GM21529 (cell line): Measurements from ENCODE around the gene ZNF778.
"Not testable (repeated sequence)": the region's sequence is repeated elsewhere in the genome, so short reads cannot be mapped to it uniquely, and the experiment has no call there.

Experiments used
- ATAC-seq: cut with Tn5 transposase; IDR thresholded peaks from one replicate; pipeline ENCODE4 v1.9.1; 2021; ENCODE audit not compliant: unreplicated experiment

Gene ZNF778

DNA sequence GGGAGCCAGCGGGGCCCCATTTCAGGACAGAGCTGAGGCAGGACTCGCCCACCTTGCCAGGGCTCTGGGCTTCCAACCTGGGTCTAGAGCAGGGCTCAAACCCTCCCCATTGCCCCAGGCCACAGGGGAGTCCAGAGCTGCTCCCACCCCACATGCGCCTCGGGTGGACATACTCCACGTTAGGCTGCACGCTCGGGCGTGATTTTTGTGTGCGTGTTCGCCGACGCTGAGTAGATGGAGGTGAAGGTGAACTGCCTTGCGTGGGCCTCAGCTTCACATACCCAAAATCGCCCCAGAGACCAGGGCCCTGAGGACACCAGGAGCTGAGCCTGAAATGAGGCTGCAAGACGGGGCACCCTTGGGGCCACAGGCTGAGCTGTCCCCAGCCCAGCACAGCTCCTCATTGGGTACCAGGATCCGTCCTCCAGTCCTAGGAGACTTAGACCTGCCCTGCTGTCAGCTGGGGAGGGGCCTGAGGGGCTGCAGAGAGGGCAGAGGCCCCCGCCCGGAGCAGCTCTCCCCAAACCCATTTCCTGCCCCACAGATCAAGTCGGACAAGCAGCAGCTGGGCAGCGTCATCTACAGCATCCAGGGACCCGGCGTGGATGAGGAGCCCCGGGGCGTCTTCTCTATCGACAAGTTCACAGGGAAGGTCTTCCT is 37.7 kb upstream of the ZNF778 start:
- no peak for ATAC-seq

DNA sequence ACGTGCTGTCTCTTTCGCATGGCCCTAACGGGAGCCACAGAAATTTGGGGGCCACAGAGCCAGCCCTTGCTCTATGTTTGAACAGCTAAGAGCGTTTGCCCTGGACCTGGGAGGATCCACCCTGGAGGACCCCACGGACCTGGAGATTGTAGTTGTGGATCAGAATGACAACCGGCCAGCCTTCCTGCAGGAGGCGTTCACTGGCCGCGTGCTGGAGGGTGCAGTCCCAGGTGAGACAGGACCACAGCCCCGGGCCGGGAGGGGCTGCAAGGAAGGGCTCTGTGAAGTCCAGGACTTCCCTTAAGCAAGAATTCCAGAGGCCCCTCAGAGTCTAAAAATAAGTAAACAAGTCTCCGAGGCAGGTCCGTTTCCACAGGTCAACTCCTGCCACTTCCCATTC is 34.0 kb upstream of the ZNF778 start:
- no peak for ATAC-seq

DNA sequence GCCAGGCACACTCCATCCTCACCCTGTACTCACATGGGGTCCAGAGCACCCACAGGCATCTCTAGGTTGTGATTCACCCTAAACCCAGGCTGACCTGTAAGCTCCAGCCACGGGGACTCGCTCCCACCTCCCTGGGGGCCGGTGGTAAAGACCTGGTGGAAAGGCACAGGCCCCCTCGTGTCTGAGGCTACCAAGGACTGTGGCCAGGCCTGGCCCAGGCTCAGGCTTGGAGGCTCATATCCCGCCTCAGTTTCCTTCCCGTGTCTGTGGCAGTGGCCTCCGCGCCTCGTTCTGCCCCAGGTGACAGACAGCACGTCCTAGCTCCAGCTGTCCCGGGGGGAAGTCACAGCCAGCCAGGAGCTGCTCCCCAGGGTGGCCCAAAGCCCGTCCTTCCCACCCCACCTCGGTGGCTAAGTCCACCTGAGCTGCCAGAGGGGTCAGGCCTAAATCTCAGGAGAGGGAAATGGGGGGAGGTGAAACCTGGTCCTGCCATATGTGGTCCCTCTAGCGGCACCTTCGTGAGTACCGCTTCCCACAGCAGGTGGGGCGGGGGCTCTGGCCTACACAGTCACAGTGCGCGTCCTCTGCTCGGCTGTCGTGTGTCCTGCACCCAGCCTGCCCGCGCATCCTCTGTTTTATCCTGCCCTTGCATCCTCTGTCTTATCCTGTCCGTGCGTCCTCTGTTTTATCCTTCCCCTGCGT is 33.4 kb upstream of the ZNF778 start:
- no peak for ATAC-seq

DNA sequence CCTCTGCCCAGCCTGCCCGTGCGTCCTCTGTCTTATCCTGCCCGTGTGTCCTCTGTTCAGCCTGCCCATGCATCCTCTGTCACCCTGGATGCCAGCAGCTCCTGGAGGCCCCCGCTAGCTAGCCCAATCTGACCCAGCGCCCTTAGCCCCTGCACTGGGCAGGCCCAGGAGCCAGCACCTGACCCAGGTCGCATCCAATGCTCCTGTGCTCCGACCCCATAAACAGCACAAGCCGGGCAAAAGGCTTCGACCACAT is 32.9 kb upstream of the ZNF778 start:
- no peak for ATAC-seq

DNA sequence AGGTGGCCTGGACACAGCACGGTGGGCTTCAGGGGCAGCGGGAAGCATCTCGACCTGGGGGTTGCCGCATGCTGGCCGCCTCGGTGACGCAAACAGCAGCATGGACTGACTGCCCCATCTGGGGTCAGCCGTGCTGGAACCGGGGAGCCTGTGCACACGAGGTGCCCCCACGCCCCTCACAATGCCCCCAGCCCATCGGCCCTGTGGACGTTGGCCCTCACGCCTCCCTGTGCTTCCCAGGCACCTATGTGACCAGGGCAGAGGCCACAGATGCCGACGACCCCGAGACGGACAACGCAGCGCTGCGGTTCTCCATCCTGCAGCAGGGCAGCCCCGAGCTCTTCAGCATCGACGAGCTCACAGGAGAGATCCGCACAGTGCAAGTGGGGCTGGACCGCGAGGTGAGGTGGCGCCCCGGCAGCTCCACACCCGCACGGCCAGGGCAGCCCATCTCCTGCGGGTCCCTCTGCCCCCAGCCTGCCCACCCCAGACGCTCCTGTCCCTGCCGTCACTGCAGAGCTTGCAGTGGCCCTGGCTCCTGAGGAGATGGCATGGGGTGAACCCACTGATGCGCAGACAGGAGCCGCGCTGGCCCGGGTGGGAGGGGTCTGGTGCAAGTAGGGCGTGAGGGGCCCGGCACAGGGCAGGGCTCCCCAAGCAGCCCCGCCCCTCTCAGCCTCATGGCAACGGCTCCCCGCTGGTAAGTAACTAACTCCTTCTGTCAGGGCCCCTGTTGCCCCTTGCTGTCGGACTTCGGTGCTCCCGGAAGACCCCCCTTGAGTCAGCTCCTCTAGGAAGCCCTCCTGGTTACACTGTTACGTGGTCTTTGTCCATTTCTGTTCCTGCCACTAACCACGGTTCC is 32.3 kb upstream of the ZNF778 start:
- ATAC-seq: no peak

DNA sequence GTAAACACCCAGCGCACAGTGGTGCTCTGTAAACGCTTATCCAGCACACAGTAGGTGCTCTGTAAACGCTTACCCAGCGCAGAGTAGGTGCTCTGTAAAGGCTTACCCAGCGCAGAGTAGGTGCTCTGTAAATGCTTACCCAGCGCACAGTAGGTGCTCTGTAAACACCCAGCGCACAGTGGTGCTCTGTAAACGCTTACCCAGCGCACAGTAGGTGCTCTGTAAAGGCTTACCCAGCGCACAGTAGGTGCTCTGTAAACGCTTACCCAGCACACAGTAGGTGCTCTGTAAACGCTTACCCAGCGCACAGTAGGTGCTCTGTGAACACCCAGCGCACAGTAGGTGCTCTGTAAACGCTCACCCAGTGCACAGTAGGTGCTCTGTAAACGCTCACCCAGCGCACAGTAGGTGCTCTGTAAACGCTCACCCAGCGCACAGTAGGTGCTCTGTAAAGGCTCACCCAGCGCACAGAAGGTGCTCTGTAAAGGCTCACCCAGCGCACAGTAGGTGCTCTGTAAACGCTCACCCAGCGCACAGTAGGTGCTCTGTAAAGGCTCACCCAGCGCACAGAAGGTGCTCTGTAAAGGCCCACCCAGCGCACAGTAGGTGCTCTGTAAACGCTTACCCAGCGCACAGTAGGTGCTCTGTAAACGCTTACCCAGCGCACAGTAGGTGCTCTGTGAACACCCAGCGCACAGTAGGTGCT is 31.5 kb upstream of the ZNF778 start:
- ATAC-seq: not testable (repeated sequence)

DNA sequence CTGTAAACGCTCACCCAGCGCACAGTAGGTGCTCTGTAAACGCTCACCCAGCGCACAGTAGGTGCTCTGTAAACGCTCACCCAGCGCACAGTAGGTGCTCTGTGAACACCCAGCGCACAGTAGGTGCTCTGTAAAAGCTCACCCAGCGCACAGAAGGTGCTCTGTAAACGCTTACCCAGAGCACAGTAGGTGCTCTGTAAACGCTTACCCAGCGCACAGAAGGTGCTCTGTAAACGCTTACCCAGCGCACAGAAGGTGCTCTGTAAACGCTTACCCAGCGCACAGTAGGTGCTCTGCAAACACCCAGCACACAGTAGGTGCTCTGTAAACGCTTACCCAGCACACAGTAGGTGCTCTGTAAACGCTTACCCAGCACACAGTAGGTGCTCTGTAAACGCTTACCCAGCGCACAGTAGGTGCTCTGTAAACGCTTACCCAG is 30.9 kb upstream of the ZNF778 start:
- ATAC-seq: not testable (repeated sequence)

DNA sequence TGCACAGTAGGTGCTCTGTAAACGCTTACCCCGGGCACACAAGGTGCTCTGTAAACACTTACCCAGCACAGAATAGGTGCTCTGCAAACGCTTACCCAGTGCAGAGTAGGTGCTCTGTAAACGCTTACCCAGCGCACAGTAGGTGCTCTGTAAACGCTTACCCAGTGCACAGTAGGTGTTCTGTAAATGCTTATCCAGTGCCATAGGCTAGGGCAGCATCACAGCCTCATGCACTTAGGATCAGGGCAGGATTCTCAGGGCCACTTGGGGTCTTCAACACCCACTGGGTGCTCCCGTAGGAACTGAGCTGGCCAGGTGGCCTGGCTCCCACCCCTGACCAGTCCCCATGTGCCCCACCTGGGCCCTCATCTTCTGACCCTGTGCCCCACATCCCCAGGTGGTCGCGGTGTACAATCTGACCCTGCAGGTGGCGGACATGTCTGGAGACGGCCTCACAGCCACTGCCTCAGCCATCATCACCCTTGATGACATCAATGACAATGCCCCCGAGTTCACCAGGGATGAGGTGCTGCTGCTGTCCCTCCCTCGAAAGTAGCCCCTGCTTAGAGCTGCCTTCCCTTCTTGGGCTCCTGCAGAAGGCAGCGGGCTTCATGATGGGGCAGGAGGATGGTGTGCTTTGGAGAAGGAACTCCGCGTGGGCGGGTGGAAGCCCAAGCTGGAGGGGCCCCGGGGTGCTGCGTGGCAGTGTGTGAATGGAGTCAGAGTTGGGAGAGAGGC is 30.3 kb upstream of the ZNF778 start:
- no peak for ATAC-seq

DNA sequence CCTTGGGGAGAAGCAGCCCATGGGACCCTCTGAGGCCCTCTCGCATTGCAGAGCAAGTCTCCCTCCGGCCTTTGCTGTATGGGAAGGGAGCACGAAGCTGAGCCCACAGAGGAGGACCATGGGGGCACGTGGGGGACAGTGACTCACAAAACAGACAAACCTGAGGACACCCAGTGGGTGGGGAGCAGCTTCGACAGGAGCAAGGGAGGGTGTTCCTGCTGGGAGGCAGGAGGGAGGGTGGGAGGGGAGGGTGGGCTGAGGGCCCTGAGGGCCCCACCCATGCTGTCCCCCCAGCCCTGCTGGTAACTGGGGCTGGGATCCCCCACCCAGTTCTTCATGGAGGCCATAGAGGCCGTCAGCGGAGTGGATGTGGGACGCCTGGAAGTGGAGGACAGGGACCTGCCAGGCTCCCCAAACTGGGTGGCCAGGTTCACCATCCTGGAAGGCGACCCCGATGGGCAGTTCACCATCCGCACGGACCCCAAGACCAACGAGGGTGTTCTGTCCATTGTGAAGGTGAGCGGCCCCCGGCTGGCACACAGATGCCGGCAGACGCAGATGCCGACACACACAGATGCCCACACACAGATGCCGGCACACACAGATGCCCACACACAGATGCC is 29.6 kb upstream of the ZNF778 start:
- ATAC-seq: no peak

DNA sequence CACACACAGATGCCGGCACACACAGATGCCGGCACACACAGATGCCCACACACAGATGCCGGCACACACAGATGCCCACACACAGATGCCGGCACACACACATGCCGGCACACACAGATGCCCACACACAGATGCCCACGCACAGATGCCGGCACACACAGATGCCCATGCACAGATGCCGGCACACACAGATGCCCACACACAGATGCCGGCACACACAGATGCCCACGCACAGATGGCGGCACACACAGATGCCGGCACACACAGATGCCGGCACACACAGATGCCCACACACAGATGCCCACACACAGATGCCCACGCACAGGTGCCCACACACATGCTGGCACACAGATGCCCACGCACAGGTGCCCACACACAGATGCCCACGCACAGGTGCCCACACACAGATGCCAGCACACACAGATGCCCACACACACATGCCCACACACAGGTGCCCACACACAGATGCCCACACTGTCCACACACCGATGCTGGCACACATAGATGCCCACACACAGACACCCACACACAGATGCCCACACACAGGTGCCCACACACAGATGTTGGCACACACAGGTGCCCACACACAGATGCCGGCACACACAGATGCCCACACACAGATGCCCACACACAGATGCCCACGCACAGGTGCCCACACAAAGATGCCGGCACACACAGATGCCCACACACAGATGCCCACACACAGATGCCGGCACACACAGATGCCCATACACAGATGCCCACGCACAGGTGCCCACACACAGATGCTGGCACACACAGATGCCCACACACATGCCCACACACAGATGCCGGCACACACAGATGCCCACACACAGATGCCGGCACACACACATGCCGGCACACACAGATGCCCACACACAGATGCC is 28.8 kb upstream of the ZNF778 start:
- ATAC-seq: not testable (repeated sequence)

DNA sequence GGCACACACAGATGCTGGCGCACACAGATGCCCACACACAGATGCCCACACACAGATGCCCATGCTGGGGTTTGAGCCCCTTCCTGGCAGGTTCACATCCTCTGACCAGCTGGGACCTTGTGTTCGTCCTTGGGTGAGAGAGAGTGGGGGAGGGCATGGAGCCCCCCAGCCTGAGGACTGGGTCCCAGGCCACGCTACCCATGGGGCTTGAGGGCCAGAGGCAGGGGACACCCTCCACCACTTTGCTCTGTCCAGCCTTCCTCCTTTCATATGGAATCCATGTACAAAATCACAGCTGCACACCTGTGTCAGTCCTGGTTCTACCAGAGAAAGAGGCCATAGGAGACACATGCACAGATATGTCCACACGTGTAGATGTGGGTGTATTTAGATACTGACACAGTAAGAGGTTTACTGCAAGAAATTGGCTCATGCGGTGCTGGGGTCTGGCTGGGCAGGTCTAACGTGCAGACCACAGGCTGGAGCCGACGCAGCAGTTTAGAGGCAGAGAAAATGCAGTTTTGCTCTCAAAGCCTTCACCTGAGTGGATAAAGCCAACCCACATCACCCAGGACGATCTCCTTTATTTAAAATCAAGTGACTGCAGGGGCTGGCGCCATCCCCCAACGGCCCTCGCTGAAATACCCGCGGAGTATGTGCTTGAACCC is 28.0 kb upstream of the ZNF778 start:
- ATAC-seq: no peak

DNA sequence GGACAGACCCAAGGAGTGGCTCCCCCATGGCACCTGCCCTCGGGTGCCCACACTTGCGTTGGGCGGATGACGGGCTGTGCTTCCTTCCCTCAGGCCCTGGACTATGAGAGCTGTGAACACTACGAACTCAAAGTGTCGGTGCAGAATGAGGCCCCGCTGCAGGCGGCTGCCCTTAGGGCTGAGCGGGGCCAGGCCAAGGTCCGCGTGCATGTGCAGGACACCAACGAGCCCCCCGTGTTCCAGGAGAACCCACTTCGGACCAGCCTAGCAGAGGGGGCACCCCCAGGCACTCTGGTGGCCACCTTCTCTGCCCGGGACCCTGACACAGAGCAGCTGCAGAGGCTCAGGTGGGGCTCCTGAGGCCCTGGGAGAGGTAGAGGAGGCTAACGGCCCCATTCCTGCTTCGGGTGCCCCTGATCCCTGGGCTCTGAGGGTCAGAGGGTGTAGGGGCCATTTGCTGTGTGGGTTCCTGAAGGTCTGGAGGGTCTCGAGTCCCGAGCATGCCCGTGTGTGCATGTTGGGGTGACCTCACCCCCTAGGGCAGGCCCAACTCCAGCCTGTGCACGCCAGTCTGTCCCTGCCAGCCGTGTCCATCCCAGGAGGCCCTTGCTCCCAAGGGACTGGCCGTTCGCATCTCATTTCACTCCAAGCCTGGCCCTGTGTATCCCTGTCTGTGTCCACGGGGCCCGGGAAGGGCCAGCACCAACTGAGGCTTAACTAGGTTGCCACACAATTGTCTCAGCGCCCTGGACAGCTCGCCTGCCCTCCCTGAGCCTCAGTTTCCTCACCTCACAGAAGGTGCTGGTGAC is 27.1 kb upstream of the ZNF778 start:
- ATAC-seq: no peak

DNA sequence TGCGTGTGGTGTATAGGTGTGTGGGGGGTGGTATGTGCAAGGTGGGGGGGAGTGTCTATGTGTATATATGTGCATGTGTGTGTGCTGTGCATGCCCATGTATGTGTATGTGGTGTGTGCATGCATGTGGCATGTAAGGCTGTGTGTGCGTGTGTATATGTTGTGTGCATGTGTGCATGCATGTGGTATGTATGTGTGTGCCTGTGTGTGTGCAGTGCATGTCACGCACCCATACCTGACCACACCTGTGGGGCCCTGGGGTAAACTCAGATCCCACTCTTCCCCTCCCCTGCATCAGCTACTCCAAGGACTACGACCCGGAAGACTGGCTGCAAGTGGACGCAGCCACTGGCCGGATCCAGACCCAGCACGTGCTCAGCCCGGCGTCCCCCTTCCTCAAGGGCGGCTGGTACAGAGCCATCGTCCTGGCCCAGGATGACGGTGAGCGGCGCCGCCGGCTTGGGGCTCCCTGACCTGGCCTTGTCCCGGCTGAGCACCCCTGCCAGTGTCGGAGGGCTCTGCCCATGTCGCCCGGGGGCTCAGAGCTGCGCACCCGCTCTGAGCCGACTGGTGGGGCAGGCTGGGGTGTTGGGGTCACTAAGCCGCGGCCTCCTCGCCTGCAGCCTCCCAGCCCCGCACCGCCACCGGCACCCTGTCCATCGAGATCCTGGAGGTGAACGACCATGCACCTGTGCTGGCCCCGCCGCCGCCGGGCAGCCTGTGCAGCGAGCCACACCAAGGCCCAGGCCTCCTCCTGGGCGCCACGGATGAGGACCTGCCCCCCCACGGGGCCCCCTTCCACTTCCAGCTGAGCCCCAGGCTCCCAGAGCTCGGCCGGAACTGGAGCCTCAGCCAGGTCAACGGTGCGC is 26.2 kb upstream of the ZNF778 start:
- no peak for ATAC-seq

DNA sequence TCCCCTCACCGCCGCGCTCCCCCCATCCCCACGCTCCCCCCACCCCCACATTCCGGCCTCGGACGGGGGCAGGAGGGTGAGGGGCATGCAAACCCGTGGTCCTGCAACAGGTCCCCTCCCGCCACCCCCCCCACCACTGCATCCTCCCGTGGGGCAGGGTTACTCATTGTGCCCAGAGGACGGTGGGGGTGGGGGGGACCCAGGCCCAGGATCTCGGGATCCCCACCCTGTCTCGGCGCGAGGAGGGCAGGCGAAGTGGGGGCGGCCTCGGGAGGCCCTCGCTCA is 25.7 kb upstream of the ZNF778 start:
- ATAC-seq: peak; percentile 4

DNA sequence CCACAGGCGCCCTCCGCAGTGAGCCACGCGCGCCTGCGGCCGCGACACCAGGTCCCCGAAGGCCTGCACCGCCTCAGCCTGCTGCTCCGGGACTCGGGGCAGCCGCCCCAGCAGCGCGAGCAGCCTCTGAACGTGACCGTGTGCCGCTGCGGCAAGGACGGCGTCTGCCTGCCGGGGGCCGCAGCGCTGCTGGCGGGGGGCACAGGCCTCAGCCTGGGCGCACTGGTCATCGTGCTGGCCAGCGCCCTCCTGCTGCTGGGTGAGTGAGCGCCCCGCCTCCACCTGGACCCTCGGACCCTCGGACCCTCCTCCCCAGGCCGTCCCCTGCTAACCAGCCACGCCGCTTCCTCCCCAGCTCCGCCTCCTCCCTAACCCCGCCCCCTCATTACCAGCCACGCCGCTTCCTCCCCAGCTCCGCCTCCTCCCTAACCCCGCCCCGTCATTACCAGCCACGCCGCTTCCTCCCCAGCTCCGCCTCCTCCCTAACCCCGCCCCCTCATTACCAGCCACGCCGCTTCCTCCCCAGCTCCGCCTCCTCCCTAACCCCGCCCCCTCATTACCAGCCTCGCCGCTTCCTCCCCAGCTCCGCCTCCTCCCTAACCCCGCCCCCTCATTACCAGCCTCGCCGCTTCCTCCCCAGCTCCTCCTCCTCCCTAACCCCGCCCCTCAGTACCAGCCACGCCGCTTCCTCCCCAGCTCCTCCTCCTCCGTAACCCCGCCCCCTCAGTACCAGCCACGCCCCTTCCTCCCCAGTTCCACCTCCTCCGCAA is 25.1 kb upstream of the ZNF778 start:
- peak; percentile 34 for ATAC-seq

DNA sequence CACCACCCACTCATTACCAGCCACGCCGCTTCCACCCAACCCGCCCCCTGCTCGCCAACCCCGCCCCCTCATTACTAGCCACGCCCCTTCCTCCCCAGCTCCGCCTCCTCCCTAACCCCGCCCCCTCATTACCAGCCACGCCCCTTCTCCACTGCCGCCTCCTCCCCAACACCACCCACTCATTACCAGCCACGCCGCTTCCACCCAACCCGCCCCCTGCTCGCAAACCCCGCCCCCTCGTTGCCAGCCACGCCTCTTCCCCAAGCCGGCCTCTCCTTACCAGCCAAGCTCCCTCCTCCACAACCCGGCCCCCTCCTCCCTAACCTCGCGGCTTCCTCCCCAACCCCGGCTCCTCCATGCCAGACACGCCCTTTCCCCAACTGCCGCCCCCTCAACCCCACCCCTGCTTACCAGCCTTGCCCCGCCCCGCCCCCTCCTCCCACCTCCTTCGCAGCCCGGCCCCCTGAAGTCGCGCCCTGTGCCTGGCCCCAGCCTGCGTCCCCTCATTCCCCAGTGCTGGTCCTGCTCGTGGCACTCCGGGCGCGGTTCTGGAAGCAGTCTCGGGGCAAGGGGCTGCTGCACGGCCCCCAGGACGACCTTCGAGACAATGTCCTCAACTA is 24.4 kb upstream of the ZNF778 start:
- peak; percentile 37 for ATAC-seq
